AG09309 (cell line): Measurements from ENCODE around the gene SSU72.

Experiments used
- DNase-seq: peaks from one replicate; pipeline ENCODE4 v3.0.0-alpha.2; 2010; ENCODE audit warnings: low read depth
- H3K4me3 ChIP-seq: 2 replicates; pipeline ENCODE4 v1.5.1; 2011; ENCODE audit warnings: mild to moderate bottlenecking, low read depth, low read length, moderate library complexity; ENCODE audit not compliant: control insufficient read depth
- CTCF ChIP-seq: IDR thresholded peaks from 2 replicates; pipeline ENCODE4 v1.5.1; 2011; ENCODE audit warnings: mild to moderate bottlenecking, low read depth, low read length, inconsistent platforms; ENCODE audit not compliant: insufficient read depth, control insufficient read depth; ENCODE audit errors: missing control alignments

Gene SSU72

GRCh38 chr1:1556505-1556904, 18.2 kb downstream of the SSU72 start:
- no peak for TF ChIP-seq CTCF
- no peak for DNase-seq
- no peak overlapping the region for H3K4me3 ChIP-seq

GRCh38 chr1:1554926-1555915, 19.4 kb downstream of the SSU72 start:
- H3K4me3 ChIP-seq: no peak overlapping the region
- TF ChIP-seq CTCF: no peak
- no peak for DNase-seq

GRCh38 chr1:1554550-1554925, 20.1 kb downstream of the SSU72 start:
- no peak for DNase-seq
- no peak overlapping the region for H3K4me3 ChIP-seq
- TF ChIP-seq CTCF: no peak

GRCh38 chr1:1553821-1554494, 20.7 kb downstream of the SSU72 start:
- no peak overlapping the region for H3K4me3 ChIP-seq
- DNase-seq: no peak
- TF ChIP-seq CTCF: no peak

- H3K4me3 ChIP-seq: no peak overlapping the region
- TF ChIP-seq CTCF: no peak
- no peak for DNase-seq
Observed at GRCh38 chr1:1552263-1552639, 22.4 kb downstream of the SSU72 start.

- TF ChIP-seq CTCF: no peak
- DNase-seq: no peak
- H3K4me3 ChIP-seq: no peak overlapping the region
Observed at GRCh38 chr1:1551524-1552262, 23.0 kb downstream of the SSU72 start.
